Measurements from ENCODE around the gene MLXIP. TPM values are rescaled to one million over a fixed set of nuclear protein-coding genes. Genes with fewer than 3 reads are reported as not detected.
A peak's percentile ranks its signal among the peaks of the same experiment; 100 is the strongest.

MLXIP gene
- total and polyA plus RNA-seq, 2 of the 4 experiments (the other 2 are of a cell fraction), result 2.7 to 10.8 TPM

- ATAC-seq (ENCODE audit: low read depth) (no peak), DNase-seq (no peak)
- H3K4me2 ChIP-seq (ENCODE audit: low read depth, low read length), result no peak overlapping the region
- H3K23ac ChIP-seq (ENCODE audit: low read depth, low read length), result peak overlapping the region; percentile 80; the same call in 1 of the 2 replicates
- H4K20me1 ChIP-seq (ENCODE audit: insufficient read depth, low read length), result peaks cover 74% of the 10 kb centered on the region
- peak overlapping the region; percentile 50; the same call in 1 of the 2 replicates for H2BK20ac ChIP-seq (ENCODE audit: low read depth, low read length)
- H3K9ac ChIP-seq (ENCODE audit: low read depth, low read length), result no peak overlapping the region
- H3K18ac ChIP-seq (ENCODE audit: low read depth, low read length), result peak overlapping the region; percentile 56
- peaks cover 55% of the 10 kb centered on the region for H3K4me1 ChIP-seq (ENCODE audit: control insufficient read depth, insufficient read depth, low read length)
- H4K5ac ChIP-seq (ENCODE audit: low read depth, low read length), result peak overlapping the region; percentile 28; the same call in 1 of the 2 replicates
- no peak overlapping the region for H3K56ac ChIP-seq (ENCODE audit: extremely low read depth, insufficient read depth, low read length)
- dilution Hi-C loops (cut with HindIII; ENCODE audit: low sequenced_read_pairs, unreplicated experiment), result no loop called here
- no peaks in the 10 kb centered on the region for H3K36me3 ChIP-seq (ENCODE audit: control insufficient read depth, insufficient read depth, low read length)
- H2BK15ac ChIP-seq (ENCODE audit: low read depth, low read length), result peak overlapping the region; percentile 40; the same call in 2 of the 3 replicates
- POLR2A ChIA-PET (ENCODE audit: unreplicated experiment), result no interaction called here
- TF ChIP-seq RFX5 (IDR thresholded peaks at IDR 0.05; ENCODE audit: low read depth, low read length) (no peak), BHLHE40 (IDR thresholded peaks at IDR 0.05; ENCODE audit: low read depth, low read length) (no peak)
- peaks cover 60 to 86% of the 10 kb centered on the region in 2 experiments for H3K79me1 ChIP-seq (ENCODE audit: low read depth in 1 of 2, low read length in 2 of 2)
- WGBS, 2 experiments (ENCODE audit: extremely low coverage in 2 of 2, insufficient read length in 1 of 2), result 94% methylated on average over 4 of the region's 5 CpGs; no CpG with 5 or more reads in 1 of the 2 experiments
- CTCF ChIA-PET, result no interaction called here
- H3K4me3 ChIP-seq (ENCODE audit: insufficient read depth, low read depth, low read length), result no peak overlapping the region
- H2BK5ac ChIP-seq (ENCODE audit: low read depth, low read length, poor library complexity, severe bottlenecking), result peak overlapping the region; percentile 95
- peak overlapping the region; percentile 66 for H2BK120ac ChIP-seq (ENCODE audit: low read depth, low read length)
- intact Hi-C loops (cut with micrococcal nuclease), result no loop called here
- H3K4ac ChIP-seq (ENCODE audit: low read depth, low read length), result peak overlapping the region; percentile 80
- peak overlapping the region; percentile 47; the same call in 1 of the 2 replicates for H4K91ac ChIP-seq (ENCODE audit: insufficient read depth, low read depth, low read length)
- H3K27ac ChIP-seq (ENCODE audit: insufficient read depth, low read length), result no peak overlapping the region
- H2AFZ ChIP-seq (replicated peaks; ENCODE audit: low read length, poor library complexity), result peak overlapping the region; percentile 34
- H3K14ac ChIP-seq (replicated peaks; ENCODE audit: low read depth, low read length), result peak overlapping the region; percentile 91
- BruUV-seq (replicated peaks), result no TSS peak
- H2AK5ac ChIP-seq (ENCODE audit: low read depth, low read length), result peak overlapping the region; percentile 99
- no peaks in the 10 kb centered on the region for H3K27me3 ChIP-seq (ENCODE audit: control insufficient read depth, insufficient read depth, low read length)
- H4K8ac ChIP-seq (ENCODE audit: low read depth in 2 of 2, low read length in 2 of 2), result peak overlapping the region; percentile 21 to 69; a peak in 3 of 4 replicates
- in situ Hi-C loops (cut with MboI; ENCODE audit: low sequenced_read_pairs), result no loop called here
- H2AK9ac ChIP-seq (replicated peaks; ENCODE audit: low read depth, low read length, poor library complexity), result peak overlapping the region; percentile 60
- peaks cover 63% of the 10 kb centered on the region for H3K9me1 ChIP-seq (ENCODE audit: insufficient read depth, low read length)
- no peaks in the 10 kb centered on the region for H3K9me3 ChIP-seq (ENCODE audit: control insufficient read depth, insufficient read depth, low read length)
Measured at GRCh38 chr12:122094137-122094734, 15.7 kb downstream of the MLXIP start.

Measured in IMR-90 (cell line).